ENCODE data around the gene FUOM.

- TF ChIP-seq POLR2A (IDR thresholded peaks at IDR 0.05; ENCODE audit: low read depth) (no peak), CTCF (IDR thresholded peaks at IDR 0.05) (no peak), POLR2AphosphoS5 (IDR thresholded peaks at IDR 0.05) (no peak), EP300 (IDR thresholded peaks at IDR 0.05) (no peak)
Measured at GRCh38 chr10:133391249-133391635, 33.4 kb upstream of the FUOM start.

Data from esophagus muscularis mucosa (tissue), 4 donors.